Smooth muscle cell (in vitro differentiated cells): ENCODE data around the gene KLHL7. TPM values are rescaled to one million over a fixed set of nuclear protein-coding genes. Genes with fewer than 3 reads are reported as not detected.

Experiments
- DNase-seq: peaks from one replicate; lab custom pipeline; 2025; ENCODE audit not compliant: unreplicated experiment; lab: John Stamatoyannopoulos, UW
- H2AFZ ChIP-seq: fragments of 200-600 bp; sonication (generic); 2 replicates; pipeline ENCODE4 v1.6.0; 2016; ENCODE audit warnings: antibody characterized with exemption, low read depth, mild to moderate bottlenecking
- H3F3A ChIP-seq: fragments of 200-600 bp; sonication (generic); 2 replicates; pipeline ENCODE4 v1.6.0; 2017; ENCODE audit warnings: antibody characterized with exemption, low read depth
- H3K27ac ChIP-seq: fragments of 200-600 bp; sonication (generic); 2 replicates; pipeline ENCODE4 v1.5.1; 2016; ENCODE audit warnings: low read depth, mild to moderate bottlenecking
- H3K27me3 ChIP-seq: fragments of 200-600 bp; sonication (generic); 2 replicates; pipeline ENCODE4 v1.6.1; 2016; ENCODE audit warnings: low read depth, mild to moderate bottlenecking
- H3K36me3 ChIP-seq: fragments of 200-600 bp; sonication (generic); 2 replicates; pipeline ENCODE4 v1.5.1; 2016; ENCODE audit warnings: low read depth
- H3K4me1 ChIP-seq: fragments of 200-600 bp; sonication (generic); 2 replicates; pipeline ENCODE4 v1.5.1; 2016; ENCODE audit warnings: low read depth
- H3K4me2 ChIP-seq: fragments of 200-600 bp; sonication (generic); 2 replicates; pipeline ENCODE4 v1.6.0; 2016; ENCODE audit warnings: mild to moderate bottlenecking
- H3K4me3 ChIP-seq: fragments of 200-600 bp; sonication (generic); 2 replicates; pipeline ENCODE4 v1.5.1; 2016; ENCODE audit warnings: mild to moderate bottlenecking
- H3K79me2 ChIP-seq: fragments of 200-600 bp; sonication (generic); 2 replicates; pipeline ENCODE4 v1.6.0; 2016; ENCODE audit warnings: low read depth, mild to moderate bottlenecking
- H3K9ac ChIP-seq: fragments of 200-600 bp; sonication (generic); 2 replicates; pipeline ENCODE4 v1.6.0; 2016; ENCODE audit warnings: low read depth
- H3K9me3 ChIP-seq: fragments of 200-600 bp; sonication (generic); replicated peaks from 2 replicates; pipeline ENCODE4 v1.5.1; 2016; ENCODE audit warnings: low read depth
- H4K20me1 ChIP-seq: fragments of 200-600 bp; sonication (generic); 2 replicates; pipeline ENCODE4 v1.6.0; 2016; ENCODE audit warnings: low read depth
- CTCF ChIP-seq: fragments of 200-600 bp; sonication (generic); IDR thresholded peaks from 2 replicates; pipeline ENCODE4 v1.5.1; 2017; ENCODE audit warnings: borderline replicate concordance, mild to moderate bottlenecking, antibody characterized with exemption; ENCODE audit not compliant: insufficient read depth, poor library complexity, severe bottlenecking
- WGBS: methylation state at CpG from one replicate; pipeline ENCODE4 v1.1.7; 2016; ENCODE audit warnings: low lambda C conversion rate; 5-methylcytosine and 5-hydroxymethylcytosine counted together
- polyA plus RNA-seq: library from polyadenylated mRNA; unstranded; fragments of >200 nt; fragmentation: Nextera tagmentation; extraction: Ambion mirVana; gene quantifications from 2 replicates; pipeline ENCODE4 v1.2.1, GENCODE V29; 2016
- total RNA-seq: library from RNA; depleted of rRNA; stranded (reverse); fragments of >200 nt; gene quantifications from 2 replicates; pipeline ENCODE4 v1.2.3, GENCODE V29; 2014

KLHL7 gene
- total and polyA plus RNA-seq, 2 experiments from 2014 or later, result 40.1 to 56.4 TPM

- Histone ChIP-seq H3F3A (no peaks in the 10 kb centered on the region), H3K9ac (no peak overlapping the region), H3K4me1 (no peaks in the 10 kb centered on the region), H3K36me3 (no peaks in the 10 kb centered on the region), H3K4me3 (no peak overlapping the region), H4K20me1 (no peaks in the 10 kb centered on the region), H2AFZ (no peak overlapping the region), H3K27ac (no peak overlapping the region), H3K4me2 (no peak overlapping the region), H3K27me3 (no peaks in the 10 kb centered on the region), H3K9me3 (no peaks in the 10 kb centered on the region), H3K79me2 (no peaks in the 10 kb centered on the region)
- 67% methylated on average over 4 of the region's 4 CpGs for WGBS
- no peak for TF ChIP-seq CTCF
- no peak for DNase-seq
Observed at GRCh38 chr7:23208316-23208715, 102.7 kb downstream of the KLHL7 start.

- Histone ChIP-seq H4K20me1 (no peaks in the 10 kb centered on the region), H3K4me1 (no peaks in the 10 kb centered on the region), H3K27me3 (no peaks in the 10 kb centered on the region), H3K9me3 (no peaks in the 10 kb centered on the region), H3K27ac (no peak overlapping the region), H3K36me3 (no peaks in the 10 kb centered on the region), H3K9ac (no peak overlapping the region), H3F3A (no peaks in the 10 kb centered on the region), H3K4me2 (no peak overlapping the region), H3K79me2 (no peaks in the 10 kb centered on the region), H3K4me3 (no peak overlapping the region), H2AFZ (no peak overlapping the region)
- WGBS, result 88% methylated on average over 2 of the region's 2 CpGs
- no peak for DNase-seq
- no peak for TF ChIP-seq CTCF
Observed at GRCh38 chr7:23210506-23210905, 104.9 kb downstream of the KLHL7 start.

GRCh38 chr7:23211589-23211988 is 106.0 kb downstream of the KLHL7 start:
- no peak for TF ChIP-seq CTCF
- H3K79me2 ChIP-seq, result no peaks in the 10 kb centered on the region
- no peak for DNase-seq
- WGBS, result 67% methylated on average over 11 of the region's 11 CpGs
- no peak overlapping the region for H3K4me2 ChIP-seq
- no peaks in the 10 kb centered on the region for H4K20me1 ChIP-seq
- no peaks in the 10 kb centered on the region for H3K36me3 ChIP-seq
- no peaks in the 10 kb centered on the region for H3K27me3 ChIP-seq
- H3K9ac ChIP-seq, result no peak overlapping the region
- H3F3A ChIP-seq, result no peaks in the 10 kb centered on the region
- no peak overlapping the region for H3K4me3 ChIP-seq
- no peaks in the 10 kb centered on the region for H3K9me3 ChIP-seq
- H3K27ac ChIP-seq, result no peak overlapping the region
- H2AFZ ChIP-seq, result no peak overlapping the region
- H3K4me1 ChIP-seq, result no peaks in the 10 kb centered on the region

GRCh38 chr7:23212395-23212794 is 106.8 kb downstream of the KLHL7 start:
- H3F3A ChIP-seq, result no peaks in the 10 kb centered on the region
- no peaks in the 10 kb centered on the region for H3K36me3 ChIP-seq
- no peaks in the 10 kb centered on the region for H3K9me3 ChIP-seq

More at GRCh38 chr7:23212395-23212794, 106.8 kb downstream of the KLHL7 start:
- WGBS, result 89% methylated on average over 2 of the region's 2 CpGs
- DNase-seq, result no peak
- no peak for TF ChIP-seq CTCF
- H3K27me3 ChIP-seq, result no peaks in the 10 kb centered on the region
- no peak overlapping the region for H3K9ac ChIP-seq
- H3K27ac ChIP-seq, result no peak overlapping the region
- no peak overlapping the region for H3K4me2 ChIP-seq
- no peak overlapping the region for H3K4me3 ChIP-seq
- H3K79me2 ChIP-seq, result no peaks in the 10 kb centered on the region
- no peaks in the 10 kb centered on the region for H3K4me1 ChIP-seq
- no peaks in the 10 kb centered on the region for H4K20me1 ChIP-seq
- no peak overlapping the region for H2AFZ ChIP-seq
